GM18951 (cell line): Measurements from ENCODE around the gene UBE2E2.

Source experiments
- POLR2A ChIP-seq: IDR thresholded peaks from 4 replicates; pipeline ENCODE4 v1.6.1; 2011; ENCODE audit warnings: mild to moderate bottlenecking; ENCODE audit not compliant: insufficient read length, insufficient read depth; ENCODE audit errors: extremely low read depth
- in situ Hi-C: fragments of 300-500 bp; cut with MboI; formaldehyde crosslinking; loops from one replicate; pipeline ENCODE4 v1.12.0; 2022; ENCODE audit warnings: low sequenced_read_pairs, mixed read lengths, inconsistent platforms; ENCODE audit not compliant: unreplicated experiment

UBE2E2 gene

GRCh38 chr3:23288715-23289114 is 85.6 kb downstream of the UBE2E2 start:
- TF ChIP-seq POLR2A, result no peak
- in situ Hi-C loops, result no loop called here

GRCh38 chr3:23292432-23292831 is 89.3 kb downstream of the UBE2E2 start:
- in situ Hi-C loops, result no loop called here
- TF ChIP-seq POLR2A, result no peak

GRCh38 chr3:23294770-23295387 is 91.8 kb downstream of the UBE2E2 start:
- in situ Hi-C loops, result no loop called here
- no peak for TF ChIP-seq POLR2A

GRCh38 chr3:23301819-23302218 is 98.7 kb downstream of the UBE2E2 start:
- no peak for TF ChIP-seq POLR2A
- in situ Hi-C loops, result no loop called here

GRCh38 chr3:23302271-23302670 is 99.1 kb downstream of the UBE2E2 start:
- in situ Hi-C loops, result no loop called here

GRCh38 chr3:23303601-23304217 is 100.6 kb downstream of the UBE2E2 start:
- no peak for TF ChIP-seq POLR2A
- in situ Hi-C loops, result no loop called here

More at GRCh38 chr3:23302271-23302670, 99.1 kb downstream of the UBE2E2 start:
- TF ChIP-seq POLR2A, result no peak

- TF ChIP-seq POLR2A, result no peak
- in situ Hi-C loops, result no loop called here
Measured at GRCh38 chr3:23304424-23304823, 101.3 kb downstream of the UBE2E2 start.

- no peak for TF ChIP-seq POLR2A
- in situ Hi-C loops, result no loop called here
Measured at GRCh38 chr3:23308986-23309625, 106.0 kb downstream of the UBE2E2 start.

GRCh38 chr3:23312866-23313265 is 109.7 kb downstream of the UBE2E2 start:
- no peak for TF ChIP-seq POLR2A

GRCh38 chr3:23314981-23315762 is 112.0 kb downstream of the UBE2E2 start:
- in situ Hi-C loops, result no loop called here
- no peak for TF ChIP-seq POLR2A

More at GRCh38 chr3:23312866-23313265, 109.7 kb downstream of the UBE2E2 start:
- in situ Hi-C loops, result no loop called here

GRCh38 chr3:23316924-23317323 is 113.8 kb downstream of the UBE2E2 start:
- in situ Hi-C loops, result no loop called here
- no peak for TF ChIP-seq POLR2A

GRCh38 chr3:23319366-23320312 is 116.5 kb downstream of the UBE2E2 start:
- in situ Hi-C loops, result no loop called here
- TF ChIP-seq POLR2A, result no peak
